ENCODE results near the gene EAF2. TPM values are rescaled to one million over a fixed set of nuclear protein-coding genes. Genes with fewer than 3 reads are reported as not detected.

EAF2 gene
- total RNA-seq, 1 experiment from 2014 or later, result 4.4 TPM

GRCh38 chr3:121918779-121919483, 83.9 kb downstream of the EAF2 start:
- Histone ChIP-seq H4K20me1 (ENCODE audit: insufficient read depth) (no peaks in the 10 kb centered on the region; the same call in 1 of the 2 replicates), H3K27me3 (ENCODE audit: insufficient read depth, low read length) (no peaks in the 10 kb centered on the region), H3K9me3 (ENCODE audit: control insufficient read depth in 1 of 2, insufficient read depth in 1 of 2, low read depth in 1 of 2, low read length in 2 of 2) (no peaks in the 10 kb centered on the region), H3K9ac (ENCODE audit: low read length) (no peak overlapping the region), H3K4me3 (replicated peaks in 1 of 2; ENCODE audit: low read depth in 1 of 2, low read length in 2 of 2) (no peak overlapping the region), H3K79me2 (ENCODE audit: insufficient read depth, low read length) (no peaks in the 10 kb centered on the region), H3K27ac (ENCODE audit: low read depth, low read length) (no peak overlapping the region), H3K4me2 (ENCODE audit: low read length) (no peak overlapping the region), H3K9me2 (ENCODE audit: insufficient read depth) (no peaks in the 10 kb centered on the region), H3K36me3 (ENCODE audit: control insufficient read depth in 1 of 2, insufficient read depth in 2 of 2, low read length in 2 of 2) (no peaks in the 10 kb centered on the region), H3K4me1 (ENCODE audit: control insufficient read depth in 1 of 2, insufficient read depth in 2 of 2, low read length in 2 of 2) (no peaks in the 10 kb centered on the region), H2AFZ (ENCODE audit: low read depth, low read length, poor library complexity, severe bottlenecking) (no peak overlapping the region)
- ChIA-PET CTCF (no interaction called here), POLR2A (no interaction called here), RAD21 (ENCODE audit: low non-redundant PET in 1 of 2, low total read pairs in 2 of 2, uncharacterized antibody in 2 of 2, unreplicated experiment in 2 of 2) (no interaction called here)
- ATAC-seq, result no peak
- no peak for TF ChIP-seq SP1 (IDR thresholded peaks at IDR 0.05; ENCODE audit: low read depth)
- no peak for TF ChIP-seq JUND (IDR thresholded peaks at IDR 0.05)
- no peak for TF ChIP-seq RAD21 (IDR thresholded peaks at IDR 0.05; ENCODE audit: low read depth)
- no peak for TF ChIP-seq TCF7L2 (IDR thresholded peaks at IDR 0.05; ENCODE audit: borderline replicate concordance, extremely low read depth, insufficient read depth, insufficient read length)
- TF ChIP-seq MAX (IDR thresholded peaks at IDR 0.05), result no peak
- no peak for TF ChIP-seq ATF3 (IDR thresholded peaks at IDR 0.05)
- TF ChIP-seq ZFX (IDR thresholded peaks at IDR 0.05), result no peak
- no peak for TF ChIP-seq EZH2phosphoT487 (IDR thresholded peaks at IDR 0.05; ENCODE audit: borderline replicate concordance)
- TF ChIP-seq ZNF274 (IDR thresholded peaks at IDR 0.05; ENCODE audit: low read depth, low read length), result no peak
- no peak for TF ChIP-seq ELF1 (IDR thresholded peaks at IDR 0.05; ENCODE audit: borderline replicate concordance, low read depth)
- intact Hi-C loops (cut with micrococcal nuclease), result no loop called here
- DNase-seq (ENCODE audit: low read depth, low spot score), result no peak
- BruUV-seq (replicated peaks), result no TSS peak

GRCh38 chr3:121924734-121925133, 89.7 kb downstream of the EAF2 start:
- Histone ChIP-seq H3K27me3 (ENCODE audit: insufficient read depth, low read length) (no peaks in the 10 kb centered on the region), H3K4me1 (ENCODE audit: control insufficient read depth in 1 of 2, insufficient read depth in 2 of 2, low read length in 2 of 2) (no peaks in the 10 kb centered on the region), H3K79me2 (ENCODE audit: insufficient read depth, low read length) (no peaks in the 10 kb centered on the region), H3K4me2 (ENCODE audit: low read length) (no peak overlapping the region), H3K9me2 (ENCODE audit: insufficient read depth) (no peaks in the 10 kb centered on the region), H3K4me3 (replicated peaks in 1 of 2; ENCODE audit: low read depth in 1 of 2, low read length in 2 of 2) (no peak overlapping the region), H3K9me3 (ENCODE audit: control insufficient read depth in 1 of 2, insufficient read depth in 1 of 2, low read depth in 1 of 2, low read length in 2 of 2) (no peaks in the 10 kb centered on the region), H4K20me1 (ENCODE audit: insufficient read depth) (no peaks in the 10 kb centered on the region), H2AFZ (ENCODE audit: low read depth, low read length, poor library complexity, severe bottlenecking) (no peak overlapping the region), H3K27ac (ENCODE audit: low read depth, low read length) (no peak overlapping the region), H3K36me3 (ENCODE audit: control insufficient read depth in 1 of 2, insufficient read depth in 2 of 2, low read length in 2 of 2) (no peaks in the 10 kb centered on the region), H3K9ac (ENCODE audit: low read length) (no peak overlapping the region)
- no peak for DNase-seq (ENCODE audit: low read depth, low spot score)
- ChIA-PET CTCF (no interaction called here), RAD21 (ENCODE audit: low non-redundant PET in 1 of 2, low total read pairs in 2 of 2, uncharacterized antibody in 2 of 2, unreplicated experiment in 2 of 2) (no interaction called here), POLR2A (no interaction called here)
- intact Hi-C loops (cut with micrococcal nuclease), result no loop called here
- BruUV-seq (replicated peaks), result no TSS peak
- TF ChIP-seq JUND (IDR thresholded peaks at IDR 0.05), result no peak
- no peak for TF ChIP-seq ELF1 (IDR thresholded peaks at IDR 0.05; ENCODE audit: borderline replicate concordance, low read depth)
- no peak for TF ChIP-seq ZBTB33 (IDR thresholded peaks at IDR 0.05; ENCODE audit: extremely low read depth, insufficient replicate concordance, low read length)
- TF ChIP-seq TCF7L2 (IDR thresholded peaks at IDR 0.05; ENCODE audit: borderline replicate concordance, extremely low read depth, insufficient read depth, insufficient read length), result no peak
- no peak for TF ChIP-seq SIN3A (IDR thresholded peaks at IDR 0.05; ENCODE audit: low read depth)
- no peak for TF ChIP-seq REST (IDR thresholded peaks at IDR 0.05; ENCODE audit: low read depth)
- no peak for TF ChIP-seq MAX (IDR thresholded peaks at IDR 0.05)
- ATAC-seq, result no peak
